IMR-90 (cell line): ENCODE measurements around the gene SEC16A. TPM values are rescaled to one million over a fixed set of nuclear protein-coding genes. Genes with fewer than 3 reads are reported as not detected.

Experiments
- ATAC-seq: fragments of 200-7000 bp; cut with Tn5 transposase; 2 replicates; pipeline ENCODE4 v1.9.1; 2020; ENCODE audit warnings: low read depth, mild to moderate bottlenecking, moderate library complexity
- BruUV-seq: library from RNA; stranded (reverse); fragments of 400-500 nt; replicated peaks from 2 replicates; lab custom pipeline; 2021; lab: Mats Ljungman, UMichigan
- CTCF ChIA-PET: fragments of 300-600 bp; formaldehyde crosslinking; extraction: SDS; loops from one replicate; lab custom pipeline; 2021; ENCODE audit warnings: antibody characterized with exemption; lab: Yijun Ruan, JAX
- POLR2A ChIA-PET: fragments of 300-600 bp; sonication (Branson Sonifier 250); formaldehyde crosslinking; loops from one replicate; lab custom pipeline; 2022; ENCODE audit warnings: antibody characterized with exemption; ENCODE audit not compliant: unreplicated experiment; lab: Charles Lee
- DNase-seq: peaks from one replicate; pipeline ENCODE4 v3.0.0; 2013
- H2AFZ ChIP-seq: replicated peaks from 2 replicates; pipeline ENCODE3; 2013; ENCODE audit warnings: low read length, mild to moderate bottlenecking; ENCODE audit not compliant: poor library complexity
- H2AK5ac ChIP-seq: 2 replicates; pipeline ENCODE4 v1.6.1; 2013; ENCODE audit warnings: low read depth, low read length, inconsistent platforms
- H2AK9ac ChIP-seq: replicated peaks from 2 replicates; pipeline ENCODE3; 2013; ENCODE audit warnings: mild to moderate bottlenecking, low read depth, low read length, moderate library complexity; ENCODE audit not compliant: poor library complexity
- H2BK120ac ChIP-seq: 2 replicates; pipeline ENCODE4 v1.6.1; 2013; ENCODE audit warnings: low read depth, low read length, inconsistent platforms
- H2BK15ac ChIP-seq: 3 replicates; pipeline ENCODE4 v1.6.1; 2013; ENCODE audit warnings: low read depth, low read length, inconsistent platforms
- H2BK20ac ChIP-seq: 2 replicates; pipeline ENCODE4 v1.6.1; 2013; ENCODE audit warnings: low read depth, mild to moderate bottlenecking, inconsistent platforms, low read length, moderate library complexity
- H2BK5ac ChIP-seq: 2 replicates; pipeline ENCODE4 v1.6.1; 2013; ENCODE audit warnings: mild to moderate bottlenecking, low read depth, low read length, inconsistent platforms; ENCODE audit not compliant: poor library complexity, severe bottlenecking
- H3K14ac ChIP-seq: replicated peaks from 2 replicates; pipeline ENCODE4 v1.6.1; 2013; ENCODE audit warnings: low read depth, low read length, inconsistent platforms
- H3K18ac ChIP-seq: 2 replicates; pipeline ENCODE4 v1.6.1; 2013; ENCODE audit warnings: low read depth, low read length, control low read depth
- H3K23ac ChIP-seq: 2 replicates; pipeline ENCODE4 v1.6.1; 2013; ENCODE audit warnings: low read depth, low read length, inconsistent platforms
- H3K27ac ChIP-seq: 2 replicates; pipeline ENCODE4 v1.5.1; 2013; ENCODE audit warnings: mild to moderate bottlenecking, control low read depth, low read length; ENCODE audit not compliant: insufficient read depth
- H3K27me3 ChIP-seq: 2 replicates; pipeline ENCODE4 v1.6.1; 2013; ENCODE audit warnings: low read length; ENCODE audit not compliant: control insufficient read depth, insufficient read depth
- H3K36me3 ChIP-seq: 2 replicates; pipeline ENCODE4 v1.6.1; 2013; ENCODE audit warnings: low read length, mixed read lengths; ENCODE audit not compliant: control insufficient read depth, insufficient read depth
- H3K4ac ChIP-seq: 2 replicates; pipeline ENCODE4 v1.6.1; 2013; ENCODE audit warnings: low read depth, low read length, inconsistent platforms
- H3K4me1 ChIP-seq: 2 replicates; pipeline ENCODE4 v1.6.1; 2013; ENCODE audit warnings: low read length, mixed read lengths; ENCODE audit not compliant: control insufficient read depth, insufficient read depth
- H3K4me2 ChIP-seq: 2 replicates; pipeline ENCODE4 v1.6.1; 2013; ENCODE audit warnings: low read depth, mild to moderate bottlenecking, control low read depth, low read length, moderate library complexity
- H3K4me3 ChIP-seq: 2 replicates; pipeline ENCODE4 v1.5.1; 2013; ENCODE audit warnings: low read depth, mild to moderate bottlenecking, control low read depth, low read length, moderate library complexity; ENCODE audit not compliant: insufficient read depth
- H3K56ac ChIP-seq: 2 replicates; pipeline ENCODE4 v1.6.1; 2013; ENCODE audit warnings: low read length, inconsistent platforms; ENCODE audit not compliant: insufficient read depth; ENCODE audit errors: extremely low read depth
- H3K79me1 ChIP-seq, 2 experiments: 2 replicates each; pipeline ENCODE4 v1.6.1; 2013; ENCODE audit warnings: low read length in 2 of 2, inconsistent platforms in 1 of 2, low read depth in 1 of 2
- H3K9ac ChIP-seq: 2 replicates; pipeline ENCODE4 v1.6.1; 2013; ENCODE audit warnings: low read depth, low read length, control low read depth
- H3K9me1 ChIP-seq: 2 replicates; pipeline ENCODE4 v1.6.1; 2013; ENCODE audit warnings: low read length, inconsistent platforms; ENCODE audit not compliant: insufficient read depth
- H3K9me3 ChIP-seq: 2 replicates; pipeline ENCODE4 v1.6.1; 2013; ENCODE audit warnings: low read length; ENCODE audit not compliant: control insufficient read depth, insufficient read depth
- H4K20me1 ChIP-seq: 2 replicates; pipeline ENCODE4 v1.6.1; 2013; ENCODE audit warnings: low read length, inconsistent platforms; ENCODE audit not compliant: insufficient read depth
- H4K5ac ChIP-seq: 2 replicates; pipeline ENCODE4 v1.6.1; 2013; ENCODE audit warnings: mild to moderate bottlenecking, low read depth, low read length, control low read depth
- H4K8ac ChIP-seq, 2 experiments: 2 replicates each; pipeline ENCODE4 v1.6.1; 2013; ENCODE audit warnings: low read depth in 2 of 2, low read length in 2 of 2, control low read depth in 1 of 2, inconsistent platforms in 1 of 2
- H4K91ac ChIP-seq: 2 replicates; pipeline ENCODE4 v1.6.1; 2013; ENCODE audit warnings: low read depth, low read length, inconsistent platforms; ENCODE audit not compliant: insufficient read depth
- BHLHE40 ChIP-seq: fragments of 150-350 bp; IDR thresholded peaks from 2 replicates; pipeline ENCODE4 v1.6.1; 2016; ENCODE audit warnings: mild to moderate bottlenecking, low read depth, low read length
- FOS ChIP-seq: fragments of 150-350 bp; IDR thresholded peaks from 2 replicates; pipeline ENCODE4 v1.6.1; 2016; ENCODE audit warnings: low read depth, low read length
- MXI1 ChIP-seq: IDR thresholded peaks from 2 replicates; pipeline ENCODE4 v1.6.1; 2012; ENCODE audit warnings: low read depth, mild to moderate bottlenecking, low read length, moderate library complexity, borderline replicate concordance
- NFE2L2 ChIP-seq: fragments of 150-350 bp; IDR thresholded peaks from 2 replicates; pipeline ENCODE4 v1.6.1; 2016; ENCODE audit warnings: low read depth, mild to moderate bottlenecking, low read length
- WGBS, 2 experiments: methylation state at CpG; one replicate each; pipeline versions ENCODE4 v1.1.5 to v1.1.7; 2013; ENCODE audit warnings: missing lambda C conversion rate in 2 of 2; ENCODE audit not compliant: insufficient read length in 1 of 2; ENCODE audit errors: extremely low coverage in 2 of 2; 5-methylcytosine and 5-hydroxymethylcytosine counted together
- dilution Hi-C: fragments of 300-500 bp; cut with HindIII; formaldehyde crosslinking; loops from one replicate; pipeline ENCODE4 v1.14.3; 2018; ENCODE audit warnings: low sequenced_read_pairs; ENCODE audit not compliant: unreplicated experiment
- in situ Hi-C: fragments of 300-500 bp; cut with MboI; formaldehyde crosslinking; loops from 3 replicates; pipeline ENCODE4 v1.14.3; 2019; ENCODE audit warnings: low sequenced_read_pairs, inconsistent platforms, mixed read lengths
- intact Hi-C: fragments of 100-400 bp; cut with micrococcal nuclease; formaldehyde crosslinking; loops from 2 replicates; pipeline ENCODE4 v1.10.0; 2022
- polyA plus RNA-seq, 3 experiments: library from polyadenylated mRNA; depleted of rRNA; stranded (reverse); fragments of >200 nt; gene quantifications; 2 replicates each; pipeline ENCODE4 v1.2.3, GENCODE V29; 2012; ENCODE audit warnings: low replicate concordance in 1 of 3
- total RNA-seq: library from RNA; depleted of rRNA; stranded (reverse); fragments of >200 nt; gene quantifications from 2 replicates; pipeline ENCODE4 v1.2.3, GENCODE V29; 2012

Gene SEC16A
- total and polyA plus RNA-seq, 2 of the 4 experiments (the other 2 are of a cell fraction): 12.2 to 48.1 TPM

DNA sequence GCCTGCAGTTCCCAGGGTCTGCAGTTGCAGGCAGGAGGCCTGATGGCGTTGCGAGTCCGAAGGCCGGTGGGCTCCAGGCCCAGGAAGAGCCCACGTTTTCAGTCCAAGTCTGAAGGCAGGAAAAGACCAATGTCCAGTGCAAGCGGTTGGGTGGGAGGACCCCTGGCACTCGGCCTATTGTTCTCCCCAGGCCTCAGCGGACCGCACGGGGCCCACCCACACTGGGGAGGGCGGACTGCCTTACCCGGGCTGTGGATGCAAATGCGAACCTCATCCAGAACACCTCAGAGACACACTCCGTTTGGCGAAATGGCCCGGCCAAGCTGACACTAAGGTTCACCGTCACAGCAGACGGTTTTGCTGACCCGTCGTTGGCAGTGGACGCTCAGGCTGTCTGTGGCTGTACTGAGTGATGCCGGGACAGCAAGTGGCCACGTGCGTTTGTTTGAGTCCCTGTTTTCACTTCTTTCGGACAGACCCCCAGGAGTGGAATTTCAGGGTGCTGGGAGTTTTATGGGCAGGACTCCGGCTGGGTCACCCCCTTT is 10.2 kb upstream of the SEC16A start:
- DNase-seq (no peak), ATAC-seq (no peak)
- CTCF ChIA-PET: no interaction called here
- Histone ChIP-seq H4K91ac (no peak overlapping the region), H3K27me3 (no peaks in the 10 kb centered on the region), H3K18ac (no peak overlapping the region), H2BK15ac (no peak overlapping the region), H2AK5ac (no peak overlapping the region), H2BK120ac (no peak overlapping the region), H3K4me2 (no peak overlapping the region), H3K9me3 (no peaks in the 10 kb centered on the region), H3K4me1 (no peaks in the 10 kb centered on the region), H2BK20ac (no peak overlapping the region), H4K20me1 (0 out of 2 replicates have a peak, but pooled peaks cover 4% of the 10 kb centered on the region), H2AFZ (peak overlapping the region; percentile 43), H3K27ac (no peak overlapping the region), H3K36me3 (peaks cover 25% of the 10 kb centered on the region), H3K23ac (no peak overlapping the region), H3K4ac (no peak overlapping the region), H3K9me1 (no peaks in the 10 kb centered on the region), H3K79me1 (no peaks in the 10 kb centered on the region), H3K56ac (no peak overlapping the region), H4K5ac (no peak overlapping the region), H3K14ac (no peak overlapping the region), H3K9ac (no peak overlapping the region), H3K4me3 (no peak overlapping the region), H2AK9ac (peak overlapping the region; percentile 16), H2BK5ac (no peak overlapping the region), H4K8ac (no peak overlapping the region)
- no TSS peak for BruUV-seq
- dilution Hi-C loops: no loop called here
- POLR2A ChIA-PET: no interaction called here
- in situ Hi-C loops: loop anchor here (5.0 kb wide), 1 partner anchor 139 kb away; no protein-coding TSS in a partner anchor
- TF ChIP-seq MXI1 (no peak), BHLHE40 (no peak), FOS (no peak), NFE2L2 (no peak)
- WGBS, 2 experiments: 68% methylated on average over 5 of the region's 26 CpGs; no CpG with 5 or more reads in 1 of the 2 experiments
- intact Hi-C loops: no loop called here
